ENCODE results near the gene AICDA.

AICDA gene

DNA sequence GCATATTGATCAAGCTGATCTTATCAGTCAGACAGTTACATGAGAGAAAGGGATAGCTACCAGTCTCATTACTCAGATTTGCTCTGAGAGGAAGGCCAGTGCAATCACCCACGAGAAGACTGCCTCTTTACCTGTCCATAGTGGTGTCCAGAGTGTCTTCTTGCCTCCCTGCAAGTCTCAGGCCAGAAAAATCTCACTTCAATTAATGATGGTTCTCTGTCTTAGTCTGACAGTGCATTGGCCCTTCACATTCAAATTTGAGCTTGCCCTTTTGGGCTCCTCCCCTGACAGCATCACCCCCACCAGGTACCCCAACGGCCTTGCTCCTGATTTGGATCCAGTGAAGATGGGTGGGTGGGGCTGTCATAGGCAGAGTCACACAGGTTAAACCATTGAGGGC lies at the start of gene AICDA:
Gene AICDA (minus strand): TSS at position 231 of the 400 bp plus-strand sequence. CDS start 92 bp downstream, at position 139.
- TF ChIP-seq, protein P1, sequence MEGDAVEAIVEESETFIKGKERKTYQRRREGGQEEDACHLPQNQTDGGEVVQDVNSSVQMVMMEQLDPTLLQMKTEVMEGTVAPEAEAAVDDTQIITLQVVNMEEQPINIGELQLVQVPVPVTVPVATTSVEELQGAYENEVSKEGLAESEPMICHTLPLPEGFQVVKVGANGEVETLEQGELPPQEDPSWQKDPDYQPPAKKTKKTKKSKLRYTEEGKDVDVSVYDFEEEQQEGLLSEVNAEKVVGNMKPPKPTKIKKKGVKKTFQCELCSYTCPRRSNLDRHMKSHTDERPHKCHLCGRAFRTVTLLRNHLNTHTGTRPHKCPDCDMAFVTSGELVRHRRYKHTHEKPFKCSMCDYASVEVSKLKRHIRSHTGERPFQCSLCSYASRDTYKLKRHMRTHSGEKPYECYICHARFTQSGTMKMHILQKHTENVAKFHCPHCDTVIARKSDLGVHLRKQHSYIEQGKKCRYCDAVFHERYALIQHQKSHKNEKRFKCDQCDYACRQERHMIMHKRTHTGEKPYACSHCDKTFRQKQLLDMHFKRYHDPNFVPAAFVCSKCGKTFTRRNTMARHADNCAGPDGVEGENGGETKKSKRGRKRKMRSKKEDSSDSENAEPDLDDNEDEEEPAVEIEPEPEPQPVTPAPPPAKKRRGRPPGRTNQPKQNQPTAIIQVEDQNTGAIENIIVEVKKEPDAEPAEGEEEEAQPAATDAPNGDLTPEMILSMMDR (conservative IDR thresholded peaks at IDR 0.05): no peak
- no peak within 1 kb of the TSS for H3K27ac ChIP-seq

DNA sequence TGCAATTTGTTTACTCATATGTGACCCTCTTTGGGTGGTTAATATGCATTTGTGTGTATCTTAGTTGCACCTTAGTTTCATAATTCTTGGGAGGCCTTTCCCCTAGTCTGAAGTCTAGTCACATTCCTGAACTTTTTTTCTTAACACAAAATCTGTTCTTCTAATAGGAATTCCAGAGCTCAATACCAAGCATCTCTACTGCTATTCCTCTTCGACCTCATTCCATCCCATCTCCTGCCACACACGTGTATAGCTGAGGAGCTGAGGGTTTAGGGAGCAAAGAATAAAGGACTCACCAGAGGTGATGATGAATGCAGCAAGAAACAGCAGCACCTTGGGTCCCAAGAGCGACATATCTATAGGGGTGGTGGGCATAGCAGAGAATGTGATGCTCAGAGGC lies 49.1 kb upstream of the AICDA start:
- TF ChIP-seq, protein P1 (conservative IDR thresholded peaks at IDR 0.05): no peak
- H3K27ac ChIP-seq: no peak overlapping the region

GRCh38 chr12:8661016-8661415 lies 48.4 kb upstream of the AICDA start:
- no peak overlapping the region for H3K27ac ChIP-seq
- TF ChIP-seq, protein P1 (conservative IDR thresholded peaks at IDR 0.05): no peak

GRCh38 chr12:8658346-8658745 lies 45.7 kb upstream of the AICDA start:
- H3K27ac ChIP-seq: no peak overlapping the region
- TF ChIP-seq, protein P1 (conservative IDR thresholded peaks at IDR 0.05): no peak

DNA sequence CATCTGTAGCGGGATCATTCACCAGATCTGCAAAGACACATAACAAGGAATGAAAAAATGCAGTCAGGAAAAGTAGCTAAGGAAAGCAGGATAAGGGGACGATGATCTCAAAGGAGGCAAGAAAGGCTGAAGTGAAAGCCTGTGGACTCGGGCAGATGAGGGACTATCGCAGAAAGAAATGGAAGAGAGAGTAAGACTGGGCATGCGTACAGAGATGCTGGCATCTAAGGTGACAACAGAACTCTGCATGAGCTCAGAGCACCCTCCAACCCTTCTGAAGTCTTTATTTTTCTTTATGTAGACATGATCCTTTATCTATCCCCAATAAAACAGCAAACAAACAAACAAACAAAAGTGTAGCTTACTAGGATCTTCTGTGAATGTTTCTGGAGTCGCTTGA lies 42.8 kb upstream of the AICDA start:
- TF ChIP-seq, protein P1 (conservative IDR thresholded peaks at IDR 0.05): no peak

DNA sequence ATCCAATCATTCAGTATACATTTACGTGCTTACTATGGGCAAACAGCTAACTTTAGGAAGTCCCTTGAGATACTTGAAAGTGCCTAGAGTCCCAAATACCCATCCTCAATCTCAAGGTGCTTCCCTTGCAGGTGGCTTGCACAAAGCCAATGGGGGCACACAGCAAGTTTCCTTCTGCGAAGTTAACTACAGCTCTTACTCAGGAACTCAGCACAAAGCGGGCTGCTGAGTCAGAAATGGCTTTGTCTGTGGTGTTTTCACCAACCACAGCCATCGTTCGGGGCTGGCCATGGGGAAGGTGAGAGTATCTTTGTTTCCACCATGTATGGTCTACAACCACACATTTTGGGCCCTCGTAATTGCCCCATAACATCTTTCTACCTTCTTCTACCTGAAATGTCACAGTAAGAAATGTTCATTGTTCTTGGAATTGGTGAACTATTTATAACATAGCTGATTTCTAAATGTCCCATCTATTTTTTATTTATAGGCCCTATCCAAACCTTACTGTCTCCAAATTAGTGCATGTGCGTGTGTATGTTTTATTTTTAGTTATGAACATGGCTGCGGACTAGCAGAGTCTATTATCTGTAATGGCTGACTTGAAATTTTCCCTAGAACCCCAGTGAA lies 36.0 kb upstream of the AICDA start:
- TF ChIP-seq, protein P1 (conservative IDR thresholded peaks at IDR 0.05): no peak
- H3K27ac ChIP-seq: no peak overlapping the region

More for the DNA sequence above, 42.8 kb upstream of the AICDA start:
- H3K27ac ChIP-seq: no peak overlapping the region

- TF ChIP-seq, protein P1 (conservative IDR thresholded peaks at IDR 0.05): no peak
- no peak overlapping the region for H3K27ac ChIP-seq
Measured at GRCh38 chr12:8647968-8648367, 35.3 kb upstream of the AICDA start.
